Midbrain (tissue), 1 donor: ENCODE measurements around the gene ANO10.
"Not testable (repeated sequence)": the region's sequence is repeated elsewhere in the genome, so short reads cannot be mapped to it uniquely, and the experiment has no call there.

Source experiments
- DNase-seq: peaks from one replicate; lab custom pipeline; 2025; lab: John Stamatoyannopoulos, UW

ANO10 gene

DNA sequence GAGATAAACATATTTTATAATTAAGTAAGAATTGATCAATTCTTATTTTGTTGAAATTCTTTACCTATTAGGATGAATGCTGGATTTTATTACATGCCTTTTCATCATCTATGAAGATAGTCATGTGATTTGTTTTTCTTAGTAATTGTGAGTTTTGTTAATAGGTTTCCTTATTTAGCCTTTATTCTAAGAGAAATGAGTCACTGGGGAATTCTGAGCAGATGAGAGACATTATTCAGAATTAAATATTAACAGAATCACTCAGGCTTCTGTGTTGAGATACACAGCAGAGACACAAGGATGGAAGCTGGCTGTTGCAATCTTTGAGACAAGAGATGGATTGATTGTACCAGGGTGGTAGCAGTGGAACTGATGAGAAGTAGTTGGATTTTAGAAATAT lies 7.4 kb upstream of the ANO10 start:
- DNase-seq = no peak

DNA sequence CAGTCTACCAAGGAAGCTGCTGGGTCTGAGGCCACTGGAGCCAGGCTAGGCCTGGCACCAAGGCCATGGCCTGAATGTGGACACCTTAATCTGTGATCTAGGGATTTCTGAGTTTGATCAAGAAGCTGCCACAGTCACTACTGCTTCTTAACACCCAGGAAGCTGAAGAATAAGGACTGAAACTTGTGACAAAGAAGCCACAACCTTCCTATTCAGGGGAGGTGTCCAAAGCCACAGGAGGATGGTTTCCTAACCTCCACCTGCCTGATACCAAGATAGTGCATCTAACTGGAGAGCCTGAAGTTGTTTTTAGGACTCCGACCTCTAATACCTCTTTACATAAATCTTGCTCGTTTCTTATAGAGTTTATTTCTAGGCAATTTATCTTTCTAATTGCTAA lies 5.5 kb upstream of the ANO10 start:
- DNase-seq = no peak

DNA sequence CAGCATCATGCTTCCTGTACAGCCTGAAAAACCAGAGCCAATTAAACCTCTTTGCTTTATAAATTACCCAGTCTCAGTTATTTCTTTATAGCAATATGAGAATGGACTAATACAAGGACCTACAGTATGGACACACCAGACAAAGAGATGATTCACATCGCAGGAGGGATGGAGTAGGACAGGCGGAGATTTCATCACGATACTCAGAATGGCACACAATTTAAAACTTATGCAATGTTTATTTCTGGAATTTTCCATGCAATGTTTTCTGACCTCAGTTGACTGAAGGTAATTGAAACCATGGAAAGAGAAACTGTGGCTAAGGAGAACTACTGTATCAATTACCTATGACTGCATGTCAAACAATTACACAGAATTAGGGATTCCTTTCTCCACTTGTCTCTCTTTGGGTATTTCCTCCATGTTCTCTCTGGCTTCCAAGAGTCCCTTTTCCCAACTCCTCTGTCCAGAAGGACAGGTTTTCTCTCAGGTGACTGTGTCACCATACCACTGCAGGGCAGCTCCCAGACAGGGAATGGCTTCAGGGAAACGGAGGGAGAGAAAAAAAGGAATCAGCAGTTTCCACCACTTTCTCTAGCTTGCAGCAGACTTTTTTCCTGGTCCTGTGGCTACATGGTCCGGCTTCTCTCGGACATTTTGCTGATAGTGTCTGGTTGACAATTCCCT lies 3.0 kb upstream of the ANO10 start:
- DNase-seq = no peak

- no peak for DNase-seq
Measured at GRCh38 chr3:43620831-43621655, 768 bp downstream of the ANO10 start.

DNA sequence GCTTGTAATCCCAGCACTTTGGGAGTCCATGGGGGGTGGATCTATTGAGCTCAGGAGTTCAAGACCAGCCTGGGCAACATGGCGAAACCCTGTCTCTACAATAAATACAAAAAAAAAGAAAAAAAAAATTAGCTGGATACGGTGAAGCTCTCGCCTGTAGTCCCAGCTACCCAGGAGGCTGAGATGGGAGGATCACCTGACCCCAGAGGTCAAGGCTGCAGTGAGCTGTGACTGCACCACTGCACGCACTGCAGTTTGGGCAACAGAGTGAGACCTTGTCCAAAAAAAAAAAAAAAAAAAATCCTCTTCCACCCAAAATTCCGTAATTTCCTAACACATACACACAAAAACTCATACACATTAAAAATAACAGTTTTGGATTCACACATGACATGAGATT lies 2.2 kb downstream of the ANO10 start:
- DNase-seq = no peak

DNA sequence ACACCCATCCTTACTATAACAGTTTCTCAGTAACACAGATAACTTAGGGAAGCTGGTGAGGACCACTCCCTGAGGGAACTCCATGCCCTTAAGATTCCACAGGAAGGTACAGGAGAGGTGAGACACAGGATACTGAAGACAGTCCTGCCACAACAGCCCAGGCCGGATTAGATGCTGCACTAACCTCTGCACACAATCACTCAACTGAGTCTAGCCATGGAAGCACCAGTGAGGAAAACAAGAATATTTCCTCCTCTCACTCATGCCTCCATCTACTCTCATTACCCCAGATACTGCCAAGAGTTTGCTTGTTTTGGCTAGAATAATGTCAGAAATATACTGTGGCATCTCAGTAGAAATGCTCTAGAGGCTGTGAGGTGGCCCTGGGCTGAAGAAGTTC lies 3.7 kb downstream of the ANO10 start:
- no peak for DNase-seq

- no peak for DNase-seq
Measured at GRCh38 chr3:43616034-43616433, 5.8 kb downstream of the ANO10 start.

DNA sequence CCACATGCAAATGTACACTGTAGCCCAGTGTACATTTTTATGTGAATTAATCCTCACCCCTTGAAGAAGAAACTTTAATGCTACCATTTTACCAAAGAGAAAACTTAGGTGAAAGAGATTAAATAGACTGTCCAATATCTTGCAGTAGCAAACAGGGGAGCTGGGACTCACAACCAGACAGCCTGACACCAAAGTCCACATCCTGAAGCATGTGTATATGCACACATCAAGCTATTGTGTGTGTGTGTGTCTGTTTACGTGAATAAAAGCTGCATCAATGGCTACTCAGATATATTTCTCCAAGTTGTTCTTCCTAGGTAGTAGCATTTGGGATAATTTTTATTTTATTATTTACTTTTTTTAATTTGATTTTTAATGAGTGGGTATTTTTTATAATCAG lies 6.7 kb downstream of the ANO10 start:
- no peak for DNase-seq

DNA sequence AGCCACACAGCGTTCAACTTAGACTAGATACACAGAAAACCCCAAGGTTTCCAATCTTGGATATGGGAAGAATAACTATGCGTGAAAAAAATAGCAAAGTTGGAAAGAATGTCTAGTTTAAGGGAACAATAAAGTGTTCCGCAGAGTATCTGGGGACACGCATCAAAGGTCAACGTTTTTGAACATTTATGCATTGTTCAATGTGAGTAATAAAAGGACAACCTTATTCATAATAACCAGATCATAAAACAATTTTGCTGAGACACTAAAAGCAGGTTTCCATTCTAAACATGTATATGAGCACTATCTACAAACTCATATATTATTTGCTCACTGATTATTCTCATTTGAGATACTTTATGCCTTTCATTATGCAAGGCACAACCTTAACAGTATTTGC lies 7.8 kb downstream of the ANO10 start:
- DNase-seq = no peak

DNA sequence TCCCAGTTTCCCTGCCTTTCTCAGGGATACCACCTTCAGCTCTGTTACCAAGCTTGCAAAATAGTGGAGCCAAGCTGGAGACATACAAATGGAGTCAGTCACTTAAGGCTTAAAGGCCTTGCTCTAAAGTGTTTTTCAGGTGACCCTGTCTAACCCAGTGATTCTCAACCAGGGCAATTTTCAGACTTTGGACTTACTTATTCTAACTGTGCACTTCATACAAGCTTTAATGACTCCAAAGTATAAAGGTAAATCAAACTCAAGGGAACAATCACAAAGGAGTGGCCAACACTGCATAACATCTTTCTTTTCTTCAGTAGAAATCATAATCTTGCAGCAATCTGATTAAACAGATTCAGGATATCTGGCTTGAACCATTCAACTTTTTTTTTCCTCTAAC lies 9.4 kb downstream of the ANO10 start:
- DNase-seq = no peak

DNA sequence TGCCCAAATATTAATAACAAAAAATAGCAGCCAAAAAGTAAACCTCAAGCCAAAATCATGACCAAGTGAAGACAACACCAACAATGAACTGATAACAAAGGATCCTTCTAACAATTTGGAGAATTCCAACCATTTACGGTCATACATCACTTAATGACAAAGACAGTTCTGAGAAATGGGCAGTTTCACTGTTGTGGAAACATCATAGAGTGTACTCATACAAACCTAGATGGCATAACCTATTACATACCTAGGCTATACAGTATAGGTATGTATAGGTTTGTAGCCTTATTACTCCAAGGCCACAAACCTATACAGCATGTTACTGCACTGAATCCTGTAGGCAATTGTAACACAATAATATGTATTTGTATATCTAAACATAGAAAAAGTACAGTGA lies 12.4 kb downstream of the ANO10 start:
- DNase-seq = no peak

DNA sequence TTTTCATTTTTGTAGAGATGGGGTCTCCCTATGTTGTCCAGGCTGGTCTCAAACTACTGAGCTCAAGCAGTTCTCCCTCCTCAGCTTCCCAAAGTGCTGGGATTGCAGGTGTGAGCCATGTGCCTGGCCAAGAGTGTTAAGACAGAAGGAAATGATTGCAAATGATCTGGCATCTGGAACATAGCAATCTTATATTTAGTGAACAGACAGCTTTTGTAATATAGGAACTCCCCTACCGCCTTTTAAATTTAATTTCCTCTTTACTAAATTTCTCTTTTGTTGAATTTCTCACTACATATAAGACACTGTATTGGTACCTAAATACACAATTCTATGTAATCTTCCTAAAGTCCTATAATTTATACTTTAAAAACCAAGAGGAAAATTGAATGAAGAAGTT lies 13.1 kb downstream of the ANO10 start:
- no peak for DNase-seq

DNA sequence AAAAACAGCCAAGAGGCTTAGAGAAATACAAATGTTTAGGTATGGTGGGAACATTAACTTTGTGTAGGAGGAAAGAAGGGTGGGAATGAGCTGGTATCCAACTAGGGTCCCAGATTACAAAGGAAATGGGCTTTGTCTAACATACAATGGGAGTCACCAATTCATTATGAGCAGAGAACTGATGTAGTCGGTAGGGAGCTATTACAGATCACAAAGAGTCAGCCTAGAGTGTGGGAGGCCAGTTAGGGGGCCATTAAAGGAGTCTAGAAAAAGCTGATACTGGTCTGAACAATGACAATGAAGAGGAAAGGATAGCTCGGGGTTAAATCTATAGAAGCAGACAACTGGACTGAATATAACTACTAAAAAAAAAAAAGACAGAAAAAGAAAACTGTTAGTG lies 15.5 kb downstream of the ANO10 start:
- DNase-seq = no peak

GRCh38 chr3:43599959-43600358 lies 21.9 kb downstream of the ANO10 start:
- DNase-seq = not testable (repeated sequence)

DNA sequence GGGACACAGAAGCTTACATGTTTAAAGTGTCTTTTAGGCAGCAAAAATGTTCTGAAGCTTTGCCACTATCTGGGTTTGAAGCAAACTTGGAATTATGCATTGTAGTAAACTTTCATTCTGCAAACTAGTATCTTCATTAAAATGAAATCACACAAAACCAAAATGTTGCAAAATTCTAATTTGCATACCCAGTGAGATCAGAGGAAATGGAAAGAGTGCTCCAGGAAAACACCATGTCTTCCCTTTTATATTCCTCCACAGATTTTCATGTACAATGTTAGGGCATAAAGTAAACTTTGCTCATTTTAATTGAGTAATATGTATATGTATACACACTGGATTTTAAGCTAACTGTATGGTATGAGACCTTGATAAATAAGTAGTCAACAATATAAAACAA lies 23.9 kb downstream of the ANO10 start:
- no peak for DNase-seq

DNA sequence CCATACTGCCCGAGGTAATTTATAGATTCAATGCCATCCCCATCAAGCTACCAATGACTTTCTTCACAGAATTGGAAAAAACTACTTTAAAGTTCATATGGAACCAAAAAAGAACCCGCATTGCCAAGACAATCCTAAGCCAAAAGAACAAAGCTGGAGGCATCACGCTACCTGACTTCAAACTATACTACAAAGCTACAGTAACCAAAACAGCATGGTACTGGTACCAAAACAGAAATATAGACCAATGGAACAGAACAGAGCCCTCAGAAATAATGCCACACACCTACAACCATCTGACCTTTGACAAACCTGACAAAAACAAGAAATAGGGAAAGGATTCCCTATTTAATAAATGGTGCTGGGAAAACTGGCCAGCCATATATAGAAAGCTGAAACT lies 25.6 kb downstream of the ANO10 start:
- DNase-seq = not testable (repeated sequence)

GRCh38 chr3:43595280-43595679 lies 26.5 kb downstream of the ANO10 start:
- DNase-seq = not testable (repeated sequence)

- DNase-seq = not testable (repeated sequence)
Measured at GRCh38 chr3:43593588-43593987, 28.2 kb downstream of the ANO10 start.

DNA sequence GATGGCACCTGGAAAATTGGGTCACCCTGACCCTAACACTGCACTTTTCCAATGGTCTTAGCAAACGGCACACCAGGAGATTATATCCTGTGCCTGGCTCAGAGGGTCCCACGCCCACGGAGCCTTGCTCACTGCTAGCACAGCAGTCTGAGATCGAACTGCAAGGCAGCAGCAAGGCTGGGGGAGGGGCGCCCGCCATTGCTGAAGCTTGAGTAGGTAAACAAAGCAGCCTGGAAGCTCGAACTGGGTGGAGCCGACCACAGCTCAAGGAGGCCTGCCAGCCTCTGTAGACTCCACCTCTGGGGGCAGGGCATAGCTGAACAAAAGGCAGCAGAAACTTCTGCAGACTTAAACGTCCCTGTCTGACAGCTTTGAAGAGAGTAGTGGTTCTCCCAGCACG lies 29.9 kb downstream of the ANO10 start:
- DNase-seq = not testable (repeated sequence)

- DNase-seq = no peak
Measured at GRCh38 chr3:43587303-43587702, 34.5 kb downstream of the ANO10 start.

DNA sequence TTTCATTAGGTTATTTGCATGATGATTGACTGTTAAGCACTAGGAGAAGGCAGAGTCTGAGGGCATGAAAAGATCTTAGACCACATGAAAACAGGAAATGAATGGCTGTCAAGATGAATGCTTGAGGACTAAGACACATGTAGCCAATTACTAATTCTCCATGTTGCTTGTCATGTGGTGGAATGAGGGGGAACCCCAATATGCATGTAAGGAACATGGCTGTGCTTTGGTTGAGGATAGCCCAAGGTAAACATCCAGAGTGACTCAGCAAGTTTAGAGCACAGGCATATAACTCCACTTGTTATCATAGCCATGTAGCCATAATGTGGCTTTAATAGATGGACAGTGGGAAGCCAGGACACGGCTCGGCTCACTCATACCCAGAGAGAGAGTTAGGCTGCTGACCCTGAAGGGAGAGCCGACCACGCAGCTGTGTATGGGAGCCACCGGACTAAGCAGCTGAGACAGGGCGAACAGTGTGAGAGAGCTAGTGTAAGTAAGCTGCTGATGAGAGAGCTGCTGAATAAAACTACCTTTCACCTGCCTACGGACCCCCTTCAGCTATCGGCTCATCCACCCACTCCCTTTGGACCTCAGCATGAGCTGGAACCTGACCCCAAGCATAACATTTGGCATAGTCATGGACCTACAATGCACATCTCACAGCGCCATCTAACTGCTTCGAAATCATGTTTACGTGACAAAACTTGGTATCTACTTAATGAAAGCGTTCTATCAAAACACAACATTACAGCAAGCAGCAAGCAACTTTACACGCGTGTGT lies 37.6 kb downstream of the ANO10 start:
- DNase-seq = no peak

GRCh38 chr3:43583481-43583880 lies 38.3 kb downstream of the ANO10 start:
- no peak for DNase-seq

- DNase-seq = no peak
Measured at GRCh38 chr3:43582866-43583265, 38.9 kb downstream of the ANO10 start.
